HEK293 (cell line): ENCODE data around the gene CDC14B.
A peak's percentile ranks its signal among the peaks of the same experiment; 100 is the strongest.

Experiments
- CTCF ChIA-PET: fragments of 350-600 bp; formaldehyde crosslinking; extraction: SDS; loops from one replicate; lab custom pipeline; 2021; ENCODE audit warnings: antibody characterized with exemption; lab: Yijun Ruan, JAX
- POLR2A ChIA-PET: fragments of 300-600 bp; formaldehyde crosslinking; extraction: SDS; loops from one replicate; lab custom pipeline; 2020; ENCODE audit warnings: antibody characterized with exemption, inconsistent platforms; lab: Yijun Ruan, JAX
- H3K27ac ChIP-seq: fragments of 200-500 bp; sonication (Bioruptor generic); 2 replicates; pipeline ENCODE4 v1.5.1; 2014; ENCODE audit warnings: low read depth, low read length, control low read depth, inconsistent platforms; ENCODE audit errors: extremely low read depth
- H3K36me3 ChIP-seq, 2 experiments: fragments of 200-500 bp in 1 of 2; sonication (Bioruptor generic) in 1 of 2; 1 replicate in 1 of 2; 2 replicates in 1 of 2; pipeline ENCODE4 v1.5.1; 2014 to 2017; ENCODE audit warnings: inconsistent platforms in 2 of 2, low read length in 2 of 2; ENCODE audit not compliant: control insufficient read depth in 2 of 2, insufficient read depth in 1 of 2
- H3K4me1 ChIP-seq: fragments of 200-500 bp; sonication (Bioruptor generic); 2 replicates; pipeline ENCODE4 v1.5.1; 2014; ENCODE audit warnings: mild to moderate bottlenecking, low read length, inconsistent platforms; ENCODE audit not compliant: control insufficient read depth, insufficient read depth
- H3K4me3 ChIP-seq: 2 replicates; pipeline ENCODE4 v1.5.1; 2011; ENCODE audit warnings: low read depth, mild to moderate bottlenecking, control low read depth, low read length, moderate library complexity
- H3K9me3 ChIP-seq: fragments of 200-500 bp; sonication (Bioruptor generic); 2 replicates; pipeline ENCODE4 v1.5.1; 2014; ENCODE audit warnings: low read depth, low read length, inconsistent platforms; ENCODE audit not compliant: control insufficient read depth, insufficient read depth
- ZIC2 ChIP-seq: fragments of 450-650 bp; formaldehyde crosslinking; IDR thresholded peaks from 2 replicates; pipeline ENCODE4 v1.5.1; 2016; ENCODE audit warnings: missing biosample characterization, missing genetic modification characterization
- ZNF157 ChIP-seq: fragments of 450-650 bp; formaldehyde crosslinking; IDR thresholded peaks from 2 replicates; pipeline ENCODE4 v1.5.1; 2016; ENCODE audit warnings: missing biosample characterization, missing genetic modification characterization
- ZNF175 ChIP-seq: fragments of 450-650 bp; formaldehyde crosslinking; IDR thresholded peaks from 2 replicates; pipeline ENCODE4 v1.5.1; 2016; ENCODE audit warnings: missing biosample characterization, missing genetic modification characterization
- ZNF529 ChIP-seq: fragments of 450-650 bp; formaldehyde crosslinking; IDR thresholded peaks from 2 replicates; pipeline ENCODE4 v1.5.1; 2017; ENCODE audit warnings: missing genetic modification characterization, missing biosample characterization; ENCODE audit not compliant: insufficient replicate concordance
- ZNF785 ChIP-seq: fragments of 450-650 bp; formaldehyde crosslinking; IDR thresholded peaks from 2 replicates; pipeline ENCODE4 v1.5.1; 2016; ENCODE audit warnings: missing biosample characterization, missing genetic modification characterization
- TF ChIP-seq, protein P1 (sequence below): fragments of 450-650 bp; formaldehyde crosslinking; conservative IDR thresholded peaks from 2 replicates; pipeline ENCODE4 v1.5.1; 2016; ENCODE audit warnings: low read depth, missing biosample characterization, missing genetic modification characterization
- TF ChIP-seq, protein P2 (sequence below): sonication (generic); formaldehyde crosslinking; IDR thresholded peaks from 2 replicates; pipeline ENCODE4 v1.8.1; 2022; ENCODE audit warnings: mild to moderate bottlenecking, moderate library complexity, missing genetic modification reagents
- TF ChIP-seq, protein P3 (sequence below): fragments of 450-650 bp; formaldehyde crosslinking; IDR thresholded peaks from 2 replicates; pipeline ENCODE4 v1.5.1; 2016; ENCODE audit warnings: missing biosample characterization, missing genetic modification characterization, low read depth
- TF ChIP-seq, protein P4 (sequence below): fragments of 450-650 bp; formaldehyde crosslinking; conservative IDR thresholded peaks from 2 replicates; pipeline ENCODE4 v1.5.1; 2016; ENCODE audit warnings: low read depth, missing biosample characterization, missing genetic modification characterization
- TF ChIP-seq, protein P5 (sequence below): fragments of 450-650 bp; formaldehyde crosslinking; IDR thresholded peaks from 2 replicates; pipeline ENCODE4 v1.5.1; 2016; ENCODE audit warnings: missing biosample characterization, missing genetic modification characterization

CDC14B gene

DNA sequence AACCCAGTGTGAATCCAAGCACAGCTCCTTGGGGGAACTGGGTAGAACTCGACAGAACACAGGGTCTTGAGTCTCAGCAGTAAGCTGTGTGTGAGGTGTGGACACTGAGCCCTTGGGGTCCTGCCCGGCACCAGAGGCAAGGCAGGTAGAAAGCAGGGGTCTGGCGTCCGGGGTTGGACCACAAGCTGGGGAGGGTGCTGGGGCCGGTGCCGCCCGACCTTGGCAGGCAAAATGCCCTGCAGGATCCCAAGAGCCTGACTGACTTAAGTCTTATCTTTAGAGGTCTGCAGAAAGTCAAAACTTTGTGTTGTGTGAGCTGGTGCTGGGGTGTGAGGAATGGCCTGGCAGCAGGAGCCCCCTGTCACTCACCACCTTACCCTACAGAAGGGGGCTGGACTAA, 120.4 kb downstream of the CDC14B start:
- Histone ChIP-seq H3K27ac (no peak overlapping the region), H3K4me3 (no peak overlapping the region), H3K36me3 (peaks cover 0 to 7% of the 10 kb centered on the region in 2 experiments; a peak in 1 of 3 replicates), H3K4me1 (no peaks in the 10 kb centered on the region), H3K9me3 (no peaks in the 10 kb centered on the region)
- TF ChIP-seq, protein P1, sequence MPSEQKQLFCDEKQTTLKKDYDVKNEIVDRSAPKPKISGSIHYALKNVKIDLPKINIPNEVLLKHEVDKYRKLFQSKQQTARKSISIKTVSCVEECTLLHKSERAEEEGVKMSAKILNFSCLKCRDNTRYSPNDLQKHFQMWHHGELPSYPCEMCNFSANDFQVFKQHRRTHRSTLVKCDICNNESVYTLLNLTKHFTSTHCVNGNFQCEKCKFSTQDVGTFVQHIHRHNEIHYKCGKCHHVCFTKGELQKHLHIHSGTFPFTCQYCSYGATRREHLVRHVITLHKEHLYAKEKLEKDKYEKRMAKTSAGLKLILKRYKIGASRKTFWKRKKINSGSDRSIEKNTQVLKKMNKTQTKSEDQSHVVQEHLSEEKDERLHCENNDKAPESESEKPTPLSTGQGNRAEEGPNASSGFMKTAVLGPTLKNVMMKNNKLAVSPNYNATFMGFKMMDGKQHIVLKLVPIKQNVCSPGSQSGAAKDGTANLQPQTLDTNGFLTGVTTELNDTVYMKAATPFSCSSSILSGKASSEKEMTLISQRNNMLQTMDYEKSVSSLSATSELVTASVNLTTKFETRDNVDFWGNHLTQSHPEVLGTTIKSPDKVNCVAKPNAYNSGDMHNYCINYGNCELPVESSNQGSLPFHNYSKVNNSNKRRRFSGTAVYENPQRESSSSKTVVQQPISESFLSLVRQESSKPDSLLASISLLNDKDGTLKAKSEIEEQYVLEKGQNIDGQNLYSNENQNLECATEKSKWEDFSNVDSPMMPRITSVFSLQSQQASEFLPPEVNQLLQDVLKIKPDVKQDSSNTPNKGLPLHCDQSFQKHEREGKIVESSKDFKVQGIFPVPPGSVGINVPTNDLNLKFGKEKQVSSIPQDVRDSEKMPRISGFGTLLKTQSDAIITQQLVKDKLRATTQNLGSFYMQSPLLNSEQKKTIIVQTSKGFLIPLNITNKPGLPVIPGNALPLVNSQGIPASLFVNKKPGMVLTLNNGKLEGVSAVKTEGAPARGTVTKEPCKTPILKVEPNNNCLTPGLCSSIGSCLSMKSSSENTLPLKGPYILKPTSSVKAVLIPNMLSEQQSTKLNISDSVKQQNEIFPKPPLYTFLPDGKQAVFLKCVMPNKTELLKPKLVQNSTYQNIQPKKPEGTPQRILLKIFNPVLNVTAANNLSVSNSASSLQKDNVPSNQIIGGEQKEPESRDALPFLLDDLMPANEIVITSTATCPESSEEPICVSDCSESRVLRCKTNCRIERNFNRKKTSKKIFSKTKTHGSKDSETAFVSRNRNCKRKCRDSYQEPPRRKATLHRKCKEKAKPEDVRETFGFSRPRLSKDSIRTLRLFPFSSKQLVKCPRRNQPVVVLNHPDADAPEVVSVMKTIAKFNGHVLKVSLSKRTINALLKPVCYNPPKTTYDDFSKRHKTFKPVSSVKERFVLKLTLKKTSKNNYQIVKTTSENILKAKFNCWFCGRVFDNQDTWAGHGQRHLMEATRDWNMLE (tag by site-specific recombination) = no peak
- 0 out of 2 replicates have a peak, but pooled peaks have one; percentile 0 for TF ChIP-seq ZIC2
- POLR2A ChIA-PET = no interaction called here
- CTCF ChIA-PET = interaction anchor here (0.7 kb wide), 1 partner anchor 132 kb away, joined by 3 read pairs; no protein-coding TSS in a partner anchor

DNA sequence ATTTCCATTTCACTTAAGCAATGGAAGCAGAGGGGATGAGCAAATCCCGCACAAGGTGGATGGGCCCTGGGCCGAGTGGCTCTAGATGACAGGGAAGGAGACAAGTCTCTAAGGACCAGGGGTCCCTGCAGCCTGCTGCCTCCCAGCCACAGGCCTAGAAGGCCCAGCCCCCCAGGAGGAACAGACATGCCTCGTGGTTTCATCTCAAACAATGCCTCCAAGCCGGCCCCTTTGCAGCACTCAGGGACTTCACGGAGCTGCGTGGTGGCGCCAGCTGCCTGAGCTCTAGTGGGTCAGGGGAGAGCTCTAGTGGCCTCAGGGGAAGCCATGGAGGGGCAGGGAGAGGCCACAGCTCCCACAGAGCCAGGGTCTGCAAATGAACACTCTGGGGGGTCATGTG, 120.8 kb downstream of the CDC14B start:
- POLR2A ChIA-PET = no interaction called here
- CTCF ChIA-PET = interaction anchor here (0.7 kb wide), 1 partner anchor 133 kb away, joined by 3 read pairs; no protein-coding TSS in a partner anchor
- Histone ChIP-seq H3K27ac (no peak overlapping the region), H3K36me3 (peaks cover 0 to 5% of the 10 kb centered on the region in 2 experiments; a peak in 1 of 3 replicates), H3K4me3 (no peak overlapping the region), H3K9me3 (no peaks in the 10 kb centered on the region), H3K4me1 (no peaks in the 10 kb centered on the region)
- TF ChIP-seq, protein P2, sequence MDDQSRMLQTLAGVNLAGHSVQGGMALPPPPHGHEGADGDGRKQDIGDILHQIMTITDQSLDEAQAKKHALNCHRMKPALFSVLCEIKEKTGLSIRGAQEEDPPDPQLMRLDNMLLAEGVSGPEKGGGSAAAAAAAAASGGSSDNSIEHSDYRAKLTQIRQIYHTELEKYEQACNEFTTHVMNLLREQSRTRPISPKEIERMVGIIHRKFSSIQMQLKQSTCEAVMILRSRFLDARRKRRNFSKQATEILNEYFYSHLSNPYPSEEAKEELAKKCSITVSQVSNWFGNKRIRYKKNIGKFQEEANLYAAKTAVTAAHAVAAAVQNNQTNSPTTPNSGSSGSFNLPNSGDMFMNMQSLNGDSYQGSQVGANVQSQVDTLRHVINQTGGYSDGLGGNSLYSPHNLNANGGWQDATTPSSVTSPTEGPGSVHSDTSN (CRISPR knock-in tag) = no peak
- no peak for TF ChIP-seq ZNF785 (tag by site-specific recombination)
- TF ChIP-seq ZIC2 = 0 out of 2 replicates have a peak, but pooled peaks have one; percentile 12
- TF ChIP-seq, protein P3, sequence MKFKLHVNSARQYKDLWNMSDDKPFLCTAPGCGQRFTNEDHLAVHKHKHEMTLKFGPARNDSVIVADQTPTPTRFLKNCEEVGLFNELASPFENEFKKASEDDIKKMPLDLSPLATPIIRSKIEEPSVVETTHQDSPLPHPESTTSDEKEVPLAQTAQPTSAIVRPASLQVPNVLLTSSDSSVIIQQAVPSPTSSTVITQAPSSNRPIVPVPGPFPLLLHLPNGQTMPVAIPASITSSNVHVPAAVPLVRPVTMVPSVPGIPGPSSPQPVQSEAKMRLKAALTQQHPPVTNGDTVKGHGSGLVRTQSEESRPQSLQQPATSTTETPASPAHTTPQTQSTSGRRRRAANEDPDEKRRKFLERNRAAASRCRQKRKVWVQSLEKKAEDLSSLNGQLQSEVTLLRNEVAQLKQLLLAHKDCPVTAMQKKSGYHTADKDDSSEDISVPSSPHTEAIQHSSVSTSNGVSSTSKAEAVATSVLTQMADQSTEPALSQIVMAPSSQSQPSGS (tag by site-specific recombination) = no peak

DNA sequence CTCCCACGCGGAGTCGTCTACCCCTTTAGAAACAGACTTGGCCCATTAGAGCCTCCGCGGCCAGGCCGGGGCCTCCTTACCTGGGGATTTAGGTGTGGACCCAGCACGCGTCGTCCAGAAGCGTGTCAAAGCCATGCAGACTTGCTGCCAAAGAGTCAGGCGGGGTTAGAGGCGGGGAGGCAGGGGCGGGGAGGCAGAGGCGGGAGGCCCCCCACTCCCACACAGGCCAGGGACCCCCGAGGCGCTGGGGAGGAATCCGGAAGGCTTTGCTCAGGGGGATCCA, 122.6 kb downstream of the CDC14B start:
- ChIA-PET POLR2A (no interaction called here), CTCF (no interaction called here)
- TF ChIP-seq ZNF157 (tag by site-specific recombination) = no peak
- TF ChIP-seq, protein P4, sequence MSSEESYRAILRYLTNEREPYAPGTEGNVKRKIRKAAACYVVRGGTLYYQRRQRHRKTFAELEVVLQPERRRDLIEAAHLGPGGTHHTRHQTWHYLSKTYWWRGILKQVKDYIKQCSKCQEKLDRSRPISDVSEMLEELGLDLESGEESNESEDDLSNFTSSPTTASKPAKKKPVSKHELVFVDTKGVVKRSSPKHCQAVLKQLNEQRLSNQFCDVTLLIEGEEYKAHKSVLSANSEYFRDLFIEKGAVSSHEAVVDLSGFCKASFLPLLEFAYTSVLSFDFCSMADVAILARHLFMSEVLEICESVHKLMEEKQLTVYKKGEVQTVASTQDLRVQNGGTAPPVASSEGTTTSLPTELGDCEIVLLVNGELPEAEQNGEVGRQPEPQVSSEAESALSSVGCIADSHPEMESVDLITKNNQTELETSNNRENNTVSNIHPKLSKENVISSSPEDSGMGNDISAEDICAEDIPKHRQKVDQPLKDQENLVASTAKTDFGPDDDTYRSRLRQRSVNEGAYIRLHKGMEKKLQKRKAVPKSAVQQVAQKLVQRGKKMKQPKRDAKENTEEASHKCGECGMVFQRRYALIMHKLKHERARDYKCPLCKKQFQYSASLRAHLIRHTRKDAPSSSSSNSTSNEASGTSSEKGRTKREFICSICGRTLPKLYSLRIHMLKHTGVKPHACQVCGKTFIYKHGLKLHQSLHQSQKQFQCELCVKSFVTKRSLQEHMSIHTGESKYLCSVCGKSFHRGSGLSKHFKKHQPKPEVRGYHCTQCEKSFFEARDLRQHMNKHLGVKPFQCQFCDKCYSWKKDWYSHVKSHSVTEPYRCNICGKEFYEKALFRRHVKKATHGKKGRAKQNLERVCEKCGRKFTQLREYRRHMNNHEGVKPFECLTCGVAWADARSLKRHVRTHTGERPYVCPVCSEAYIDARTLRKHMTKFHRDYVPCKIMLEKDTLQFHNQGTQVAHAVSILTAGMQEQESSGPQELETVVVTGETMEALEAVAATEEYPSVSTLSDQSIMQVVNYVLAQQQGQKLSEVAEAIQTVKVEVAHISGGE = no peak
- no peak for TF ChIP-seq ZNF529 (tag by site-specific recombination)
- TF ChIP-seq ZNF175 (tag by site-specific recombination) = no peak
- TF ChIP-seq, protein P5, sequence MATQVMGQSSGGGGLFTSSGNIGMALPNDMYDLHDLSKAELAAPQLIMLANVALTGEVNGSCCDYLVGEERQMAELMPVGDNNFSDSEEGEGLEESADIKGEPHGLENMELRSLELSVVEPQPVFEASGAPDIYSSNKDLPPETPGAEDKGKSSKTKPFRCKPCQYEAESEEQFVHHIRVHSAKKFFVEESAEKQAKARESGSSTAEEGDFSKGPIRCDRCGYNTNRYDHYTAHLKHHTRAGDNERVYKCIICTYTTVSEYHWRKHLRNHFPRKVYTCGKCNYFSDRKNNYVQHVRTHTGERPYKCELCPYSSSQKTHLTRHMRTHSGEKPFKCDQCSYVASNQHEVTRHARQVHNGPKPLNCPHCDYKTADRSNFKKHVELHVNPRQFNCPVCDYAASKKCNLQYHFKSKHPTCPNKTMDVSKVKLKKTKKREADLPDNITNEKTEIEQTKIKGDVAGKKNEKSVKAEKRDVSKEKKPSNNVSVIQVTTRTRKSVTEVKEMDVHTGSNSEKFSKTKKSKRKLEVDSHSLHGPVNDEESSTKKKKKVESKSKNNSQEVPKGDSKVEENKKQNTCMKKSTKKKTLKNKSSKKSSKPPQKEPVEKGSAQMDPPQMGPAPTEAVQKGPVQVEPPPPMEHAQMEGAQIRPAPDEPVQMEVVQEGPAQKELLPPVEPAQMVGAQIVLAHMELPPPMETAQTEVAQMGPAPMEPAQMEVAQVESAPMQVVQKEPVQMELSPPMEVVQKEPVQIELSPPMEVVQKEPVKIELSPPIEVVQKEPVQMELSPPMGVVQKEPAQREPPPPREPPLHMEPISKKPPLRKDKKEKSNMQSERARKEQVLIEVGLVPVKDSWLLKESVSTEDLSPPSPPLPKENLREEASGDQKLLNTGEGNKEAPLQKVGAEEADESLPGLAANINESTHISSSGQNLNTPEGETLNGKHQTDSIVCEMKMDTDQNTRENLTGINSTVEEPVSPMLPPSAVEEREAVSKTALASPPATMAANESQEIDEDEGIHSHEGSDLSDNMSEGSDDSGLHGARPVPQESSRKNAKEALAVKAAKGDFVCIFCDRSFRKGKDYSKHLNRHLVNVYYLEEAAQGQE (tag by site-specific recombination) = no peak
- Histone ChIP-seq H3K4me3 (no peak overlapping the region), H3K4me1 (no peaks in the 10 kb centered on the region), H3K27ac (no peak overlapping the region), H3K9me3 (no peaks in the 10 kb centered on the region), H3K36me3 (peaks cover 0 to 11% of the 10 kb centered on the region in 2 experiments; a peak in 2 of 3 replicates)
